Breast epithelium (tissue), 3 donors: Measurements from ENCODE around the gene C1QTNF4.

ENCODE experiments used
- CTCF ChIP-seq, 3 donors: fragments of 450-650 bp; IDR thresholded peaks; one replicate each; pipeline ENCODE4 v1.5.1; 2016 to 2017; ENCODE audit warnings: antibody characterized with exemption in 3 of 3, mild to moderate bottlenecking in 3 of 3, moderate library complexity in 3 of 3
- POLR2A ChIP-seq: fragments of 450-650 bp; IDR thresholded peaks from one replicate; pipeline ENCODE4 v1.6.1; 2016; ENCODE audit warnings: antibody characterized with exemption, mild to moderate bottlenecking, moderate library complexity
- POLR2AphosphoS5 ChIP-seq, 3 donors: sonication (generic); formaldehyde crosslinking; IDR thresholded peaks; one replicate each; pipeline ENCODE4 v1.6.1; 2017; ENCODE audit warnings: antibody characterized with exemption in 3 of 3

- no peak for TF ChIP-seq POLR2A
- no peak for TF ChIP-seq CTCF (IDR thresholded peaks at IDR 0.05)
- TF ChIP-seq POLR2AphosphoS5 (IDR thresholded peaks at IDR 0.05) = no peak
Observed at GRCh38 chr11:47609675-47610074, 15.5 kb upstream of the C1QTNF4 start.
